ENCODE data around the gene TMEM60. TPM values are rescaled to one million over a fixed set of nuclear protein-coding genes. Genes with fewer than 3 reads are reported as not detected.

Gene TMEM60
- total RNA-seq, 1 donor from 2014 or later, result 7.4 TPM

DNA sequence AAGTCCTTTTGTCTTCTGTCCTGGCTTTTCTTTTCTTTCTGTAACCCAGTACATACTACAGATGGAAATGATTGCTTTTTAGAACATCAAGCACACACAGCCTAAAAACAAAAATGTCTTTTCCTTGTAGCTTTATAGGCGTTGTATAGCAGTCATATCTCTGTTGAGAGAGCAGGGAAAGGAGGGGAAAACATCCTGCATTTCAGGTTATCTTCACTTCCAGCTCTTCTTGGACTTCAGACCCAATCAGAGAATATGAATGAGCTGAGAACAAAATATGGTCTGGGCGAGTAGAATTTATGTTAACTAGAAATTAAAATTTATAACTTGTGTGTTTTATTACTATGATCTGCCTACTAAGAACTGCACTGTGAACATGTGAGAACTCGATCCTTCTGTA is 14.7 kb downstream of the TMEM60 start:
- TF ChIP-seq, protein P1, sequence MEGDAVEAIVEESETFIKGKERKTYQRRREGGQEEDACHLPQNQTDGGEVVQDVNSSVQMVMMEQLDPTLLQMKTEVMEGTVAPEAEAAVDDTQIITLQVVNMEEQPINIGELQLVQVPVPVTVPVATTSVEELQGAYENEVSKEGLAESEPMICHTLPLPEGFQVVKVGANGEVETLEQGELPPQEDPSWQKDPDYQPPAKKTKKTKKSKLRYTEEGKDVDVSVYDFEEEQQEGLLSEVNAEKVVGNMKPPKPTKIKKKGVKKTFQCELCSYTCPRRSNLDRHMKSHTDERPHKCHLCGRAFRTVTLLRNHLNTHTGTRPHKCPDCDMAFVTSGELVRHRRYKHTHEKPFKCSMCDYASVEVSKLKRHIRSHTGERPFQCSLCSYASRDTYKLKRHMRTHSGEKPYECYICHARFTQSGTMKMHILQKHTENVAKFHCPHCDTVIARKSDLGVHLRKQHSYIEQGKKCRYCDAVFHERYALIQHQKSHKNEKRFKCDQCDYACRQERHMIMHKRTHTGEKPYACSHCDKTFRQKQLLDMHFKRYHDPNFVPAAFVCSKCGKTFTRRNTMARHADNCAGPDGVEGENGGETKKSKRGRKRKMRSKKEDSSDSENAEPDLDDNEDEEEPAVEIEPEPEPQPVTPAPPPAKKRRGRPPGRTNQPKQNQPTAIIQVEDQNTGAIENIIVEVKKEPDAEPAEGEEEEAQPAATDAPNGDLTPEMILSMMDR (IDR thresholded peaks at IDR 0.05; ENCODE audit: insufficient read depth, low read length, severe bottlenecking), result no peak
- no peak for DNase-seq (ENCODE audit: low read depth)
- FAIRE-seq, result no peak
- no peak overlapping the region for H3K4me3 ChIP-seq (ENCODE audit: low read depth, low read length)
- H3K27me3 ChIP-seq (ENCODE audit: control insufficient read depth, insufficient read depth, low read length), result no peaks in the 10 kb centered on the region
- no peaks in the 10 kb centered on the region for H3K36me3 ChIP-seq (ENCODE audit: control insufficient read depth, insufficient read depth, low read length)

GRCh38 chr7:77783111-77783510 is 15.1 kb downstream of the TMEM60 start:
- TF ChIP-seq, protein P1 (IDR thresholded peaks at IDR 0.05; ENCODE audit: insufficient read depth, low read length, severe bottlenecking), result no peak
- FAIRE-seq (no peak), DNase-seq (ENCODE audit: low read depth) (no peak)
- H3K4me3 ChIP-seq (ENCODE audit: low read depth, low read length), result no peak overlapping the region
- H3K27me3 ChIP-seq (ENCODE audit: control insufficient read depth, insufficient read depth, low read length), result no peaks in the 10 kb centered on the region
- H3K36me3 ChIP-seq (ENCODE audit: control insufficient read depth, insufficient read depth, low read length), result no peaks in the 10 kb centered on the region

DNA sequence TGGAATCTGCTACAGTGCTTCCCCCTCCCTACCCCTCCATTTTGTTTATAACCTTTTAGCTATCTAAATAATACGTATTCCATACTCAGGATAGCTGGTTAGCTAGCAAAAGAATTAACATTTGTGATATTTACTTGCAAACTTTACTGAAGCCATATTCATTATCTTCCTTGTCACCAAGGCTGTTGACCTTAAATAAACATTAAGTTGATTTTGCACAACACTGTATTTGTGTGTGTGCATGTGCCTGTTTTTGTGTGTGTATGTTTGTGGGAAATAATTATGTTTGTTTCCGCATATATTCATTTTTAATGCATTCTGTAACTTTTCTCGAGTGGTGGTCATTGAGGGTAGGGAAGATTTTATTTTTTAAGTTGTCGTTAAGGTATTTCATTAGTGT is 15.9 kb downstream of the TMEM60 start:
- DNase-seq (ENCODE audit: low read depth) (no peak), FAIRE-seq (no peak)
- TF ChIP-seq, protein P1 (IDR thresholded peaks at IDR 0.05; ENCODE audit: insufficient read depth, low read length, severe bottlenecking), result no peak
- Histone ChIP-seq H3K36me3 (ENCODE audit: control insufficient read depth, insufficient read depth, low read length) (no peaks in the 10 kb centered on the region), H3K27me3 (ENCODE audit: control insufficient read depth, insufficient read depth, low read length) (no peaks in the 10 kb centered on the region), H3K4me3 (ENCODE audit: low read depth, low read length) (no peak overlapping the region)

DNA sequence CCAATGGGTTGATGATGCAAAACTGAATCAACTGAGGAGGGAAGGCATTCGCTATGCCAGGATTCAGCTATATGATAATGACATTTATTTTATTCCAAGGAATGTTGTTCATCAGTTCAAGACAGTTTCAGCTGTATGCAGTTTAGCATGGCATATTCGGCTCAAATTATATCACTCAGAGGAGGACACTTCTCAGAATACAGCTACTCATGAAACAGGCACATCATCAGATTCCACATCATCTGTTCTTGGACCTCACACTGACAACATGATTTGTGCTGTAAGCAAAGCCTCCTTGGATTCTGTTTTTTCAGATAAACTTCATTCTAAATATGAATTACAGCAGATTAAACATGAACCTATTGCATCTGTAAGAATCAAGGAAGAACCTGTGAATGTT is 19.7 kb downstream of the TMEM60 start:
- Histone ChIP-seq H3K4me3 (ENCODE audit: low read depth, low read length) (no peak overlapping the region), H3K36me3 (ENCODE audit: control insufficient read depth, insufficient read depth, low read length) (no peaks in the 10 kb centered on the region), H3K27me3 (ENCODE audit: control insufficient read depth, insufficient read depth, low read length) (no peaks in the 10 kb centered on the region)
- TF ChIP-seq, protein P1 (IDR thresholded peaks at IDR 0.05; ENCODE audit: insufficient read depth, low read length, severe bottlenecking), result no peak
- FAIRE-seq, result no peak
- DNase-seq (ENCODE audit: low read depth), result no peak

DNA sequence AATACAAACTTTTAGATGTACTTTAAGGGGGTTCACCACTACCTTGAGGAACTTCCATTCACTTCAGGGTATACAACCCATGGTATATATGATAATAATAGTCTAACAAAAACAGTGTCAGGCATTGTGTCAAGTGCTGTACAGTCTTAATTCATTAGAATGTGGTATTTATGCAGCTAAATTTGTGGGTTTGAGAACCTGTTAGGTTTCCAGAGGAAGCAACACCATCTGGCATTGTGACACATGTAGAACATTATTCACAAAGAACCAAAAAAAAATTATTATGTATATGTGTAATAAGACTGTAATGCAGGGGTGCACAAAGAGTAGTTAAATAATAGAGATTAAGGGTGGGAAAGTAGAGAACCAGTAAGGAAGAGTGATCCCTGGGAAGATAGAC is 26.3 kb downstream of the TMEM60 start:
- TF ChIP-seq, protein P1 (IDR thresholded peaks at IDR 0.05; ENCODE audit: insufficient read depth, low read length, severe bottlenecking), result no peak
- no peaks in the 10 kb centered on the region for H3K27me3 ChIP-seq (ENCODE audit: control insufficient read depth, insufficient read depth, low read length)
- FAIRE-seq (no peak), DNase-seq (ENCODE audit: low read depth) (no peak)
- no peaks in the 10 kb centered on the region for H3K36me3 ChIP-seq (ENCODE audit: control insufficient read depth, insufficient read depth, low read length)
- no peak overlapping the region for H3K4me3 ChIP-seq (ENCODE audit: low read depth, low read length)

DNA sequence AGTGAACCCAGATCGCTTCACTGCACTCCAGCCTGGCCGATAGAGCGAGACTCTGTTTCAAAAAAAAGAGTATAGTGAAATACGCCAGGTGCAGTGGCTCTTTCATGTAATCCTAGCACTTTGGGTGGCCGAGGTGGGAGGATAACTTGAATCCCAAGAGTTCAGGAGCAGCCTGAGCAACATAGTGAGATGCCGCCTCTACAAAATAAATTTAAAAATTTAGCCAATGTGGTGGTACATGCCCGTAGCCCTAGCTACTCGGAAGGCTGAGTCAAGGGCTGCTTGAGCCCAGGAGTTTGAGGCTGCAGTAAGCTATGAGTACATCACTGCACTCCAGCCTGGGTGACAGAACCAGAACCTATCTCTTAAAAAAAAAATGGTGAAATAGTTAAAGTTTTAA is 27.9 kb downstream of the TMEM60 start:
- FAIRE-seq (no peak), DNase-seq (ENCODE audit: low read depth) (no peak)
- Histone ChIP-seq H3K27me3 (ENCODE audit: control insufficient read depth, insufficient read depth, low read length) (no peaks in the 10 kb centered on the region), H3K36me3 (ENCODE audit: control insufficient read depth, insufficient read depth, low read length) (no peaks in the 10 kb centered on the region), H3K4me3 (ENCODE audit: low read depth, low read length) (no peak overlapping the region)
- TF ChIP-seq, protein P1 (IDR thresholded peaks at IDR 0.05; ENCODE audit: insufficient read depth, low read length, severe bottlenecking), result no peak

All from bronchial epithelial cell (primary cell).